Calu3 (cell line): ENCODE data around the gene STK4. TPM values are rescaled to one million over a fixed set of nuclear protein-coding genes. Genes with fewer than 3 reads are reported as not detected.

Experiments
- BruUV-seq: library from RNA; stranded (reverse); fragments of 400-500 nt; replicated peaks from 2 replicates; lab custom pipeline; 2021; lab: Mats Ljungman, UMichigan
- CTCF ChIA-PET: fragments of 300-600 bp; sonication (Branson Sonifier 250); formaldehyde crosslinking; loops from one replicate; lab custom pipeline; 2022; ENCODE audit warnings: antibody characterized with exemption; lab: Charles Lee
- DNase-seq: peaks from one replicate; pipeline ENCODE4 v3.0.0; 2022
- H3K27ac Mint-ChIP-seq: one replicate; pipeline ENCODE4 v1.8.0; 2022; ENCODE audit warnings: mixed read lengths; ENCODE audit not compliant: unreplicated experiment
- H3K27me3 Mint-ChIP-seq: one replicate; pipeline ENCODE4 v1.8.0; 2022; ENCODE audit warnings: mixed read lengths; ENCODE audit not compliant: unreplicated experiment
- H3K36me3 Mint-ChIP-seq: one replicate; pipeline ENCODE4 v1.8.0; 2022; ENCODE audit warnings: mild to moderate bottlenecking, moderate library complexity, mixed read lengths; ENCODE audit not compliant: insufficient read depth, unreplicated experiment
- H3K4me1 Mint-ChIP-seq: one replicate; pipeline ENCODE4 v1.8.0; 2022; ENCODE audit warnings: mild to moderate bottlenecking, low read depth, mixed read lengths; ENCODE audit not compliant: unreplicated experiment
- H3K4me3 Mint-ChIP-seq: one replicate; pipeline ENCODE4 v1.8.0; 2022; ENCODE audit warnings: mild to moderate bottlenecking, low read depth, moderate library complexity, mixed read lengths; ENCODE audit not compliant: unreplicated experiment
- H3K9me3 Mint-ChIP-seq: one replicate; pipeline ENCODE4 v1.8.0; 2022; ENCODE audit warnings: low read depth, mixed read lengths; ENCODE audit not compliant: unreplicated experiment
- CTCF ChIP-seq: fragments of 200-600 bp; IDR thresholded peaks from one replicate; pipeline ENCODE4 v1.8.0; 2022; ENCODE audit warnings: antibody characterized with exemption; ENCODE audit not compliant: unreplicated experiment
- intact Hi-C: fragments of 100-400 bp; cut with micrococcal nuclease; formaldehyde crosslinking; loops from one replicate; pipeline ENCODE4 v1.10.0; 2022; ENCODE audit not compliant: unreplicated experiment
- total RNA-seq: library from RNA; stranded (reverse); gene quantifications from 2 replicates; pipeline ENCODE4 v1.2.3, GENCODE V29; 2022

Gene STK4
- total RNA-seq, 1 experiment from 2014 or later: 53.1 TPM

GRCh38 chr20:45098103-45098773 lies 131.9 kb downstream of the STK4 start:
- intact Hi-C loops: no loop called here
- CTCF ChIA-PET: interaction anchor here (3.1 to 4.0 kb wide), 2 partner anchors 54 to 87 kb away, joined by 32 to 70 read pairs; no protein-coding TSS in a partner anchor
- BruUV-seq: no TSS peak
- H3K27ac Mint-ChIP-seq: no peak overlapping the region
- H3K36me3 Mint-ChIP-seq: peaks cover 15% of the 10 kb centered on the region
- H3K27me3 Mint-ChIP-seq: no peaks in the 10 kb centered on the region
- H3K4me1 Mint-ChIP-seq: peaks cover 22% of the 10 kb centered on the region
- no peaks in the 10 kb centered on the region for H3K9me3 Mint-ChIP-seq
- TF ChIP-seq CTCF: no peak
- H3K4me3 Mint-ChIP-seq: no peak overlapping the region
- DNase-seq: no peak

- Mint-ChIP-seq H3K4me3 (peak within 1 kb of the TSS; percentile 69), H3K36me3 (peaks cover 20% of the 10 kb centered on the region), H3K27me3 (no peaks in the 10 kb centered on the region), H3K27ac (peak within 1 kb of the TSS; percentile 21), H3K9me3 (no peaks in the 10 kb centered on the region), H3K4me1 (peaks cover 44% of the 10 kb centered on the region)
- no TSS peak for BruUV-seq
- no peak for TF ChIP-seq CTCF
- CTCF ChIA-PET: interaction anchor here (1.1 to 1.5 kb wide), 6 partner anchors 17 to 129 kb away, joined by 3 to 7 read pairs (median 4); no protein-coding TSS in a partner anchor
- intact Hi-C loops: loop anchor here (5.0 to 10.0 kb wide), 2 partner anchors 186 to 192 kb away; partner anchors contain the start of gene PABPC1L
- peak; percentile 93 for DNase-seq
Measured at GRCh38 chr20:45100563-45101245, 134.4 kb downstream of the STK4 start, which contains the start of gene KCNS1. Gene KCNS1 (minus strand): TSS chr20:45101127. CDS start chr20:45099236, 1,891 bp downstream.

- Mint-ChIP-seq H3K9me3 (no peaks in the 10 kb centered on the region), H3K27me3 (no peaks in the 10 kb centered on the region), H3K36me3 (peaks cover 20% of the 10 kb centered on the region), H3K4me3 (peak overlapping the region; percentile 69), H3K4me1 (peaks cover 48% of the 10 kb centered on the region), H3K27ac (peak overlapping the region; percentile 21)
- no TSS peak for BruUV-seq
- no peak for DNase-seq
- peak; percentile 17 for TF ChIP-seq CTCF
- CTCF ChIA-PET: interaction anchor here (1.4 kb wide), 1 partner anchor 53 kb away, joined by 3 read pairs; no protein-coding TSS in a partner anchor
- intact Hi-C loops: loop anchor here (5.0 to 10.0 kb wide), 2 partner anchors 187 to 191 kb away; partner anchors contain the start of gene PABPC1L
Measured at GRCh38 chr20:45101333-45101850, 135.1 kb downstream of the STK4 start.

GRCh38 chr20:45103072-45103471 lies 136.8 kb downstream of the STK4 start:
- Mint-ChIP-seq H3K27ac (no peak overlapping the region), H3K4me3 (no peak overlapping the region), H3K9me3 (no peaks in the 10 kb centered on the region), H3K4me1 (peaks cover 48% of the 10 kb centered on the region), H3K36me3 (peaks cover 15% of the 10 kb centered on the region), H3K27me3 (no peaks in the 10 kb centered on the region)
- intact Hi-C loops: loop anchor here (5.0 to 10.0 kb wide), 2 partner anchors 188 to 189 kb away; partner anchors contain the start of gene PABPC1L
- no peak for DNase-seq
- CTCF ChIA-PET: interaction anchor here (1.0 kb wide), 1 partner anchor 32 kb away, joined by 3 read pairs; no protein-coding TSS in a partner anchor
- no TSS peak for BruUV-seq
- TF ChIP-seq CTCF: no peak
